Ureter (tissue), 1 donor: ENCODE results near the gene NTM. TPM values are rescaled to one million over a fixed set of nuclear protein-coding genes. Genes with fewer than 3 reads are reported as not detected.
"Not testable (repeated sequence)": the region's sequence is repeated elsewhere in the genome, so short reads cannot be mapped to it uniquely, and the experiment has no call there.

Experiments used
- DNase-seq: peaks from one replicate; pipeline ENCODE4 v3.0.0-alpha.2; 2020; ENCODE audit warnings: low spot score
- total RNA-seq: library from RNA; stranded (reverse); gene quantifications from one replicate; pipeline ENCODE4 v1.2.4, GENCODE V29; 2023
- donor health status: DM: yes; HTN: yes; CAD: no.

The NTM gene
- total RNA-seq, 1 donor from 2014 or later, result 9.9 TPM

- no peak for DNase-seq
These were observed 51.6 kb downstream of the NTM start for GRCh38 chr11:131422029-131422428.

GRCh38 chr11:131422496-131422895 is 52.1 kb downstream of the NTM start:
- no peak for DNase-seq

- peak; percentile 52 for DNase-seq
These were observed 53.3 kb downstream of the NTM start for GRCh38 chr11:131423688-131424087.

GRCh38 chr11:131424257-131424876 is 54.0 kb downstream of the NTM start:
- DNase-seq, result not testable (repeated sequence)

- DNase-seq, result no peak
These were observed 54.9 kb downstream of the NTM start for GRCh38 chr11:131425285-131425684.

- DNase-seq, result no peak
These were observed 58.4 kb downstream of the NTM start for GRCh38 chr11:131428853-131429252.

- DNase-seq, result no peak
These were observed 60.2 kb downstream of the NTM start for GRCh38 chr11:131430473-131431208.

- DNase-seq, result no peak
These were observed 70.8 kb downstream of the NTM start for GRCh38 chr11:131441051-131441810.

- DNase-seq, result no peak
These were observed 76.3 kb downstream of the NTM start for GRCh38 chr11:131446590-131447275.

- DNase-seq, result no peak
These were observed 76.9 kb downstream of the NTM start for GRCh38 chr11:131447277-131447815.

GRCh38 chr11:131447898-131448297 is 77.5 kb downstream of the NTM start:
- no peak for DNase-seq

- no peak for DNase-seq
These were observed 78.9 kb downstream of the NTM start for GRCh38 chr11:131449036-131450019.

- no peak for DNase-seq
These were observed 84.1 kb downstream of the NTM start for GRCh38 chr11:131454490-131454889.

- no peak for DNase-seq
These were observed 84.6 kb downstream of the NTM start for GRCh38 chr11:131454989-131455388.

- no peak for DNase-seq
These were observed 85.7 kb downstream of the NTM start for GRCh38 chr11:131455843-131456704.

GRCh38 chr11:131457163-131457562 is 86.7 kb downstream of the NTM start:
- no peak for DNase-seq

GRCh38 chr11:131458421-131458820 is 88.0 kb downstream of the NTM start:
- DNase-seq, result no peak

- no peak for DNase-seq
These were observed 90.5 kb downstream of the NTM start for GRCh38 chr11:131460931-131461330.

GRCh38 chr11:131462622-131463021 is 92.2 kb downstream of the NTM start:
- no peak for DNase-seq

GRCh38 chr11:131463162-131463561 is 92.7 kb downstream of the NTM start:
- no peak for DNase-seq
